HCT116 (cell line): Measurements from ENCODE around the gene MIDN. TPM values are rescaled to one million over a fixed set of nuclear protein-coding genes. Genes with fewer than 3 reads are reported as not detected.

ENCODE experiments used
- ATAC-seq: fragments of 200-7000 bp; cut with Tn5 transposase; 2 replicates; pipeline ENCODE4 v1.9.1; 2020; ENCODE audit warnings: mild to moderate bottlenecking, moderate library complexity
- BruUV-seq: library from RNA; stranded (reverse); fragments of 400-500 nt; replicated peaks from 2 replicates; lab custom pipeline; 2021; lab: Mats Ljungman, UMichigan
- CTCF ChIA-PET: fragments of 300-600 bp; sonication (Branson Sonifier 250); formaldehyde crosslinking; loops from one replicate; lab custom pipeline; 2021; ENCODE audit warnings: antibody characterized with exemption; lab: Charles Lee
- POLR2A ChIA-PET: fragments of 300-600, 350-600 bp; sonication (Branson Sonifier 250); formaldehyde crosslinking; loops from one replicate; lab custom pipeline; 2021; ENCODE audit warnings: antibody characterized with exemption; lab: Charles Lee
- RAD21 ChIA-PET, 2 experiments: fragments of 300-600 bp; sonication (Branson Sonifier 250); formaldehyde crosslinking; loops; one replicate each; lab custom pipeline; 2023; ENCODE audit warnings: low total read pairs in 2 of 2; ENCODE audit not compliant: uncharacterized antibody in 2 of 2, unreplicated experiment in 2 of 2, low non-redundant PET in 1 of 2; lab: Charles Lee
- DNase-seq: peaks from one replicate; pipeline ENCODE4 v3.0.0-alpha.2; 2010; ENCODE audit warnings: low read depth, low spot score
- H2AFZ ChIP-seq: fragments of 200-600 bp; shearing (Covaris generic), sonication (generic); 2 replicates; pipeline ENCODE4 v1.6.1; 2017; ENCODE audit warnings: low read depth, mixed run types, mixed read lengths, antibody characterized with exemption, low read length; ENCODE audit not compliant: poor library complexity, severe bottlenecking
- H3K27ac ChIP-seq: 2 replicates; pipeline ENCODE4 v1.5.1; 2012; ENCODE audit warnings: low read depth, low read length
- H3K27me3 ChIP-seq: fragments of 200-600 bp; sonication (generic); 2 replicates; pipeline ENCODE4 v1.6.1; 2016; ENCODE audit warnings: mixed run types, low read length, mixed read lengths; ENCODE audit not compliant: insufficient read depth
- H3K36me3 ChIP-seq, 2 experiments: fragments of 200-500 bp in 1 of 2; fragments of 200-600 bp in 1 of 2; sonication (Bioruptor generic) in 1 of 2; sonication (generic) in 1 of 2; 2 replicates each; pipeline versions ENCODE4 v1.5.1 to v1.6.1; 2014 to 2016; ENCODE audit warnings: low read length in 2 of 2, inconsistent platforms in 1 of 2, mixed read lengths in 1 of 2, mixed run types in 1 of 2; ENCODE audit not compliant: insufficient read depth in 2 of 2, control insufficient read depth in 1 of 2
- H3K4me1 ChIP-seq, 2 experiments: fragments of 200-600 bp in 1 of 2; sonication (generic) in 1 of 2; 2 replicates each; pipeline versions ENCODE4 v1.5.1 to v1.6.1; 2012 to 2017; ENCODE audit warnings: low read length in 2 of 2, inconsistent platforms in 1 of 2, mild to moderate bottlenecking in 1 of 2, mixed read lengths in 1 of 2, mixed run types in 1 of 2, moderate library complexity in 1 of 2; ENCODE audit not compliant: insufficient read depth in 2 of 2, control insufficient read depth in 1 of 2
- H3K4me2 ChIP-seq: fragments of 200-600 bp; sonication (generic); 2 replicates; pipeline ENCODE4 v1.6.1; 2017; ENCODE audit warnings: mixed run types, low read length, mixed read lengths
- H3K4me3 ChIP-seq, 2 experiments: fragments of 200-600 bp in 1 of 2; sonication (generic) in 1 of 2; replicated peaks in 1 of 2; 2 replicates each; pipeline ENCODE4 v1.5.1; 2011 to 2016; ENCODE audit warnings: low read length in 2 of 2, control low read depth in 1 of 2, low read depth in 1 of 2, mild to moderate bottlenecking in 1 of 2, mixed read lengths in 1 of 2, mixed run types in 1 of 2
- H3K79me2 ChIP-seq: fragments of 200-600 bp; sonication (generic); 2 replicates; pipeline ENCODE4 v1.6.1; 2017; ENCODE audit warnings: mild to moderate bottlenecking, mixed run types, low read length, moderate library complexity, mixed read lengths; ENCODE audit not compliant: insufficient read depth
- H3K9ac ChIP-seq: fragments of 200-600 bp; sonication (generic); 2 replicates; pipeline ENCODE4 v1.6.1; 2016; ENCODE audit warnings: low read length, mixed read lengths
- H3K9me2 ChIP-seq: fragments of 200-600 bp; sonication (generic), shearing (Covaris generic); 2 replicates; pipeline ENCODE4 v1.6.1; 2017; ENCODE audit warnings: mixed run types, mild to moderate bottlenecking, moderate library complexity; ENCODE audit not compliant: insufficient read depth
- H3K9me3 ChIP-seq, 2 experiments: fragments of 200-500 bp in 1 of 2; fragments of 200-600 bp in 1 of 2; sonication (Bioruptor generic) in 1 of 2; sonication (generic) in 1 of 2; 2 replicates each; pipeline ENCODE4 v1.6.1; 2014 to 2017; ENCODE audit warnings: low read length in 2 of 2, mixed read lengths in 2 of 2, inconsistent platforms in 1 of 2, low read depth in 1 of 2, mild to moderate bottlenecking in 1 of 2, mixed run types in 1 of 2, moderate library complexity in 1 of 2; ENCODE audit not compliant: control insufficient read depth in 1 of 2, insufficient read depth in 1 of 2
- H4K20me1 ChIP-seq: fragments of 200-600 bp; sonication (generic), shearing (Covaris generic); 2 replicates; pipeline ENCODE4 v1.6.1; 2017; ENCODE audit warnings: mixed run types, mild to moderate bottlenecking, moderate library complexity; ENCODE audit not compliant: insufficient read depth
- CTCF ChIP-seq, 3 experiments: fragments of 200-600 bp in 1 of 3; sonication (generic) in 1 of 3; IDR thresholded peaks in 2 of 3; conservative IDR thresholded peaks in 1 of 3; 2 replicates each; pipeline ENCODE4 v1.5.1; 2012 to 2017; ENCODE audit warnings: low read depth in 2 of 3, low read length in 2 of 3, antibody characterized with exemption in 1 of 3, borderline replicate concordance in 1 of 3, control low read depth in 1 of 3, mild to moderate bottlenecking in 1 of 3, mixed read lengths in 1 of 3, mixed run types in 1 of 3, moderate library complexity in 1 of 3; ENCODE audit not compliant: insufficient read depth in 1 of 3
- RAD21 ChIP-seq: IDR thresholded peaks from 2 replicates; pipeline ENCODE4 v1.6.1; 2012; ENCODE audit warnings: low read depth, mild to moderate bottlenecking
- SIN3A ChIP-seq: IDR thresholded peaks from 2 replicates; pipeline ENCODE4 v1.6.1; 2012; ENCODE audit warnings: low read depth
- ZNF274 ChIP-seq: fragments of 200-500 bp; sonication (Bioruptor generic); IDR thresholded peaks from 2 replicates; pipeline ENCODE4 v1.6.1; 2014; ENCODE audit warnings: mild to moderate bottlenecking, low read depth, low read length, inconsistent platforms
- intact Hi-C: fragments of 100-400 bp; cut with micrococcal nuclease; formaldehyde crosslinking; loops from 2 replicates; pipeline ENCODE4 v1.10.0; 2022
- total RNA-seq: library from RNA; stranded (reverse); gene quantifications from one replicate; pipeline ENCODE4 v1.2.1, GENCODE V29; 2021; ENCODE audit not compliant: unreplicated experiment

The MIDN gene
- total RNA-seq, 1 experiment from 2014 or later = 146 TPM

GRCh38 chr19:1220976-1221903, 27.1 kb upstream of the MIDN start:
- DNase-seq (no peak), ATAC-seq (peak; percentile 35)
- Histone ChIP-seq H3K79me2 (peaks cover 40% of the 10 kb centered on the region), H3K27ac (no peak overlapping the region; the same call in 1 of the 2 replicates), H3K4me3 (no peak overlapping the region), H3K9me3 (no peaks in the 10 kb centered on the region), H4K20me1 (no peaks in the 10 kb centered on the region), H2AFZ (no peak overlapping the region), H3K9me2 (no peaks in the 10 kb centered on the region)
- intact Hi-C loops = no loop called here
- ChIA-PET CTCF (interaction anchor here (0.6 to 2.4 kb wide), 4 partner anchors 17 to 108 kb away, joined by 3 to 8 read pairs (median 3); no protein-coding TSS in a partner anchor), POLR2A (no interaction called here)
- TF ChIP-seq CTCF (IDR thresholded peaks at IDR 0.05 in 2 of 3, conservative IDR thresholded peaks at IDR 0.05 in 1 of 3; ENCODE audit: borderline replicate concordance in 1 of 3, insufficient read depth in 1 of 3, low read depth in 2 of 3, low read length in 2 of 3) = peak; percentile 23 to 74 (median 58); a peak in 5 of 6 replicates
- no peak for TF ChIP-seq ZNF274
- peak; percentile 53 for TF ChIP-seq RAD21
- TF ChIP-seq, all 23 proteins: peak for 2
- peaks cover 0 to 22% of the 10 kb centered on the region in 2 experiments; a peak in 2 of 4 replicates for H3K4me1 ChIP-seq
- H3K9ac ChIP-seq = no peak overlapping the region
- BruUV-seq = no TSS peak
- no peaks in the 10 kb centered on the region for H3K27me3 ChIP-seq
- H3K4me2 ChIP-seq = no peak overlapping the region
- RAD21 ChIA-PET = no interaction called here
- H3K36me3 ChIP-seq = peaks cover 2 to 6% of the 10 kb centered on the region in 2 experiments; a peak in 2 of 4 replicates

DNA sequence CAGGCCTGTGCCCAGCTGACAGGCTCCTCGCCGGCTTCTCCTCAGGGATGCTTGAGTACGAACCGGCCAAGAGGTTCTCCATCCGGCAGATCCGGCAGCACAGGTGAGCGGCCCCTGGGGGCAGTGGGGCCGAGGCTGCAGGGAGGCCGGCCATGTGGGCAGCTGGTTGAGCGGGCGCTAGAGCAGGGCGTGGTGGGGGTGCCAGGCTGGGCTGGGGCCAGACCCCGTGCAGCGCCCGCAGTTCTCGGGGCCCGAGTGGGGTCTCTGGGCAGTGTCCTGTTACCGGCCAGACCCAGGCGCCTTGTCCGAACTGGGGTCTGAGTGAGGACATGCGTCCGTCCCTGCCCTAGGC, 26.5 kb upstream of the MIDN start:
- H3K4me3 ChIP-seq = no peak overlapping the region
- H4K20me1 ChIP-seq = no peaks in the 10 kb centered on the region
- ChIA-PET RAD21 (no interaction called here), CTCF (interaction anchor here (2.4 kb wide), 1 partner anchor 109 kb away, joined by 8 read pairs; no protein-coding TSS in a partner anchor), POLR2A (no interaction called here)
- no peak overlapping the region for H3K4me2 ChIP-seq
- peaks cover under 1 to 23% of the 10 kb centered on the region in 2 experiments; a peak in 3 of 4 replicates for H3K4me1 ChIP-seq
- H3K36me3 ChIP-seq = peaks cover 2 to 6% of the 10 kb centered on the region in 2 experiments; a peak in 2 of 4 replicates
- no peak overlapping the region for H2AFZ ChIP-seq
- H3K27me3 ChIP-seq = no peaks in the 10 kb centered on the region
- TF ChIP-seq SIN3A = no peak
- H3K9me3 ChIP-seq = no peaks in the 10 kb centered on the region
- BruUV-seq = no TSS peak
- ATAC-seq (no peak), DNase-seq (no peak)
- peaks cover 34% of the 10 kb centered on the region for H3K79me2 ChIP-seq
- H3K27ac ChIP-seq = no peak overlapping the region; the same call in 1 of the 2 replicates
- no peaks in the 10 kb centered on the region for H3K9me2 ChIP-seq
- no peak overlapping the region for H3K9ac ChIP-seq
- intact Hi-C loops = no loop called here
